Activated CD4-positive, CD25-positive, alpha-beta regulatory T cell treated with anti-CD3 and anti-CD28 coated beads, Interleukin-2, amount 50 U/mL, for 24 hours (primary cell): ENCODE measurements around the gene FBXO7.

Experiments
- ATAC-seq, 2 donors: fragments of 150-1000 bp; cut with Tn5 transposase; one replicate each; pipeline ENCODE4 v1.10.0; 2021; ENCODE audit warnings: mild to moderate bottlenecking in 1 of 2, moderate library complexity in 1 of 2

The FBXO7 gene

GRCh38 chr22:32492111-32492510, 17.5 kb downstream of the FBXO7 start:
- no peak for ATAC-seq

GRCh38 chr22:32493551-32493950, 18.9 kb downstream of the FBXO7 start:
- no peak for ATAC-seq

DNA sequence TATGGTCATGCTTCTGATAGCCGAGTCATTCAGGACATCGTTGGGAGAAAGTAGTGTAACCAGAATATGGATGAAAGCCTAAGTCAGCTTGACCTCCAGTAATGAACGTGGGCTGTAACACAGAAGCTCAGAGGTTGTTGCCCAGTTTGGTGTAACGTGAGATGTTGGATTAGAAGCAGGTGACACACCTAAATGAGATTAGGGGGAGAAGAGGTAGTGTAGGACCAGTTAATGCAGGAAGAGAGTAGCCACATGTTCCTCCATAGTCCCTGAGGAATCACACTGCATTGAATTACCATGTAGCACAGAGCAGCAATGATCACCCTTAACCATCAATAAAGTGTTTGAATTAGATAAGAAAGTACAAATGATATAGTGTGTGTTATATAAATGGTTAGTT, 20.4 kb downstream of the FBXO7 start:
- no peak for ATAC-seq

- ATAC-seq, result no peak
Observed at GRCh38 chr22:32499666-32500065, 25.1 kb downstream of the FBXO7 start.

- ATAC-seq, result no peak
Observed at GRCh38 chr22:32501836-32502752, 27.5 kb downstream of the FBXO7 start.

- ATAC-seq, result no peak
Observed at GRCh38 chr22:32509045-32509444, 34.4 kb downstream of the FBXO7 start.

DNA sequence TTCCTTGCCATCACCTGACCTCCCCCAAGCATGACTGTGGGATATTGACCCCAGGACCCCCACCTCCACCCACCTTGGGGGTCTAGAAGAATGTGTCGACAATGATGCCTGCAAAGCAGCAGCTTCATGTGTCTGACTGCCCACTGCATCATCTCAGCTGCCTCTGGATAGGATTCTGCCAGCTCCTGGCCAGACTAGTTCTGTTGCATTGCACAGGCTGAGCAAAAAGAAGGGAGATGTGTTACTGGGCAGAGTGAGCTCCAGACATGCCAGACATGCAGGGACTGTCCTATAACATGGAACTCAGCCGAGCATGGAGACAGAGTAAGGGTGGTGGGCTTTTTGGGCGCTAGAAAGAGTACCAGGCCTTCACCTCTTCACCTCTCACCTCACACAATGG, 36.7 kb downstream of the FBXO7 start:
- ATAC-seq, result no peak

DNA sequence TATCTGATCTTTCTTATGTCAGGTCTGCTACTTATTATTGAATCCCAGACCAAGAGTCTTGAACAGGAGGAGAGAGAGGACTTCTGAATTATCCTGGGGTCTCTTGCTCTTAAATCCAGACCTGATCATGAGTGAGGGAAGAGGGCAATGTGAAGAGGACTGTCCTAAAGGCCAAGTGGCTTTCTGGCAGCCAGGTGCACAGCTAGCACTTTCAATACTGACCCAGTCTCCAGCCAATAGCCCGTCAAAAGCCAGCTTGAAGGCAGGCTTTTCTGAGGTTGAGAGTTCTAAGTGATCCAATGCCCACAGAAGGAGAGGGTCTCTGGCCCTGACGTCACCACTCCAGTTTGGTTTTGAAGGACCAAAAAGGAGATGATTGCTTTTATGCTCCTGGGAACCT, 37.2 kb downstream of the FBXO7 start:
- ATAC-seq, result no peak

- no peak for ATAC-seq
Observed at GRCh38 chr22:32512267-32512982, 37.8 kb downstream of the FBXO7 start.

- no peak for ATAC-seq
Observed at GRCh38 chr22:32515084-32515483, 40.5 kb downstream of the FBXO7 start.

DNA sequence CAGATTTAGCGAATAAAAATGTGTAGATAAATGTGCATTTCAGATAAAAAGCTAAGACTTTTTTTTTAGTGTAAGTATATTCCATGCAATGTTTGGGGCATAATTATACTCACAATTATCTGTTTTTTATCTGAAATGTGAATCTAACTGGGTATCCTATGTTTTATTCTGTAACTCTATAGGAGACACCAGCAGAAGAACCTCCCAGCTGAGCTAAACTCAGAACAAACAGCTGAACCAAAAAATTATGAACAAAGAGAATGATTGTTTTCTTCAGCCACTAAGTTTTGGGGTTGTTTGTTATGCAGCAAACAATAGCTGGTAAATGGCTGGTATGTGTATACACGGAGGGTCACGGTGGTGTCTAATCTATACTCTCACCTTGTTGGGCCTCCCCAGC, 42.9 kb downstream of the FBXO7 start:
- ATAC-seq, result no peak

DNA sequence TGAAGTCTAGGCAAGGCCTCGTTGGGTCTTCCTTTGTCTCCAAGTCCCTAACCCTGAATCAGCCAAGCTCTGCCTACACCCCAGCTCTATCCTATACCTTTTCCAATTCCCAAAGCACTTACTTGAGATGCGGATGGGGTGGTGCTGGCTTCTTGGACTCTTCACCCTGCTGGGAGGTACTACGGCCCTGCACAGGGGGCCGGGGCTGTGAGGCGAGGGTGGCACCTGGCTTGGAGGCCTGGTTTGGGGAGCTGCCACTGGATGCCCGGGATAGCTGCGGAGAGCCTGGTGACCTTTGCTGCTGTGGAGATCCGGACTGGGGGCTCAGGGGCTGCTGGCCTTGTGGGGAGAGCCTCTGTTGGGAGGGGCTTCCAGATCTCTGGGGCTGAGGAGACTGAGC, 43.3 kb downstream of the FBXO7 start:
- no peak for ATAC-seq

GRCh38 chr22:32518381-32518780, 43.8 kb downstream of the FBXO7 start:
- no peak for ATAC-seq

GRCh38 chr22:32518848-32519247, 44.2 kb downstream of the FBXO7 start:
- ATAC-seq, result no peak

DNA sequence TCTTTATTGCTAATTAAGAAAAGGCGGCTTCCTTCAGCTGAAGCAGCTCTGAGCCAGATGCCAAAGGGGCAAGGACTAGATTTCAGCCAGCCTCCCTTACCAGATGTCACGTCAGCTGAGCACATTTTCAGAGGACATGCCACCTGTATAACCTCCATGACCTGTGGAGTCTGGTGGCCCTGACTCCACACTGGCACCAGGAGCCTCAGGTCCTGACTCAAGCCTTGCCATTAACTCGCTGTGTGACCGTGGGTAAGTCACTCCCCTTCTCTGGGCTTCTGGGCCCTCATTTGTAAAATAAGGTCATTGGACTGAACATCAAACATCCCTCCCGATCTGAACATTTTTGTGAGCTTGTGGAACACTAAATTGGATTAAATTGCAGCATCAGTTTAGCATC, 46.0 kb downstream of the FBXO7 start:
- no peak for ATAC-seq

GRCh38 chr22:32522237-32522636, 47.6 kb downstream of the FBXO7 start:
- no peak for ATAC-seq

GRCh38 chr22:32527756-32528155, 53.1 kb downstream of the FBXO7 start:
- no peak for ATAC-seq

DNA sequence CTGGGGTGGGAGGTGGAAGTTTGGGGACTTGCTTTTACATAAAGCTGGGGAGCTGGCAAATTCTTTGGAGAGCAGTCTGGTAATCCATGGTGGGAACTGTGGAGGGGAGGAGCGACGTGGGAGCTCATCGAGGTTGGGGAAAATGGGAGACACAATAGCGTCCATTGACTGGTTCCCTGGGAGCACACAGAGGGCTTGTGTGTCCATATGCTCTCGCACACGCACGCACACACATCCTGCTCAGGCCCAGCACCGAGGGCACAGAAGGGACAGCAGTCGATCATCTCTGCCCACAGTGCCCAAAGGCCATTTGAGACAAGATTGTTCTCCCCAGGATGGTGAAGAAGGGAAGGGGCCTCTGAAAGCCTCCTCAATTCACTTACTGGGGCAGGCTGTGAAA, 53.7 kb downstream of the FBXO7 start:
- no peak for ATAC-seq

- ATAC-seq, result peak; percentile 53 to 58
Observed at GRCh38 chr22:32528984-32529982, 54.7 kb downstream of the FBXO7 start.

GRCh38 chr22:32531228-32531627, 56.6 kb downstream of the FBXO7 start:
- ATAC-seq, result no peak

DNA sequence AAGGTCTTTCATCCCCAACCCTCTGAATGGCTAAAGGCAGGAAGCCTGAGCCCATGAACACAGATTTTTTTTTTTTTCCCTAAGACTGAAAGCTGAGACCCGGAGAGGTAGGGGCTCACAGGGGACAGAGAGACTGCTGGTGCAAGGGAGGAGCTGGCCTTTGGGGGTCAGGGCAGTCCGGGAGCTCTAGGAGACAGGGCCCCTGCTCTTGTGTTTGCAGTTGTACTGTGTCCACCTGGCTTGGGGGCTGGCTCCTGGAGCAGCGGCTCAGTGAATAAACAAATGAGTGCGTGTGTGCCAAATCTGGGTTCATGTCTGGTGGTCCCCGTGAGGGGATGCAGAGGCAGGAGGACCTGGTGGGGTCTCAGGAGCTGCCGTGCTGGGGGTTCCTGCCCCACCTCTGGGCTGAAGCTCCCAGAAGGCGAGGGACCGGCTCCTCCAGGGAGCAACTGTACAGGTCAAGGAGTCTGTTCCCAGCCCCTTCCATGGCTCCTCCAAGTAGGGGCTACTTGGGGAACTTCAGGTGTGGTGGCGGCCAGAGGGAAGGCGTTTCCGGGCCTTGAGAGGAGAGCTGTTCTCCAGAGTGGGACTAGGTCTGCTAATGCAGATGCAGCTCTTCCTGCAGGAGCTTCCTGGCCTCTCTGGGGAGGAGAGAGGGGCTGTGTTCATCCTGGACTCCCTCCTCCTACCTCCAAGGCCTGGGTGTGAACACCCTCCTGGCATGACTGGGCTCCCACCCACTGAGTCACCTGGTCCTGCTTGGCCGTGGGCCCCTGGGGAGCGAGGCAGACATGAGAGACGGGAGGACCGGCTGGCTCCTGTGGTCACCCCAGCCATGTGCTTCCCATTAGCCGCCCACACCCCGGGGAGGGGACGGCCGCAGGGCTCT, 57.6 kb downstream of the FBXO7 start:
- no peak for ATAC-seq

GRCh38 chr22:32532820-32533128, 58.2 kb downstream of the FBXO7 start:
- no peak for ATAC-seq
